ENCODE data around the gene AKAIN1. TPM values are rescaled to one million over a fixed set of nuclear protein-coding genes. Genes with fewer than 3 reads are reported as not detected.

Gene AKAIN1
- polyA plus RNA-seq, 1 donor from 2014 or later = not detected

DNA sequence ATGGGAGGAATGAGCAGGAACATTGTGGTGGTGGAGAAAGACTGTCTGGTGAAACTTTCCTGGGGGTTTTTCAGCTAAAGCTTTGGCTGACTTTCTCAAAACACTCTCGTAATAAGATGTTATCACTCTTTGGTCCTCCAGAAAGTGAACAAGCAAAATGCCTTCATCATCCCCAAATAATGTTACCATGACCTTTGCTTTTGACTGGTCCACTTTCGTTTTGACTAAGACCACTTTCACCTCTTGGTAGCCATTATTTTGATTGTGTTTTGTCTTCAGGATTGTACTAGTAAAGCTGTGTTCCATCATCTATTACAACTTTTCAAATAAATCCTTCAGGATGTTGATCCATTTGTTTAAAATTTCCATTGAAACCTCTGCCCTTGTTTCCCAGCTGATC lies 103.2 kb downstream of the AKAIN1 start:
- Histone ChIP-seq H3K9ac (ENCODE audit: low read length) (no peak overlapping the region), H3K27me3 (ENCODE audit: insufficient read depth, low read depth, low read length) (no peaks in the 10 kb centered on the region), H3K27ac (ENCODE audit: low read length) (no peak overlapping the region), H3F3A (ENCODE audit: insufficient read depth, low read length, poor library complexity, severe bottlenecking) (no peaks in the 10 kb centered on the region), H3K4me3 (ENCODE audit: low read length) (no peak overlapping the region), H3K79me2 (replicated peaks; ENCODE audit: insufficient read depth, low read length) (no peaks in the 10 kb centered on the region), H3K36me3 (ENCODE audit: insufficient read depth, low read length) (no peaks in the 10 kb centered on the region), H3K9me3 (ENCODE audit: low read length) (no peaks in the 10 kb centered on the region), H2AFZ (ENCODE audit: low read depth, low read length) (no peak overlapping the region), H4K20me1 (ENCODE audit: insufficient read depth) (no peaks in the 10 kb centered on the region), H3K4me2 (ENCODE audit: low read length) (no peak overlapping the region), H3K9me2 (ENCODE audit: insufficient read depth, low read length) (no peaks in the 10 kb centered on the region)
- no peak for TF ChIP-seq EZH2 (IDR thresholded peaks at IDR 0.05; ENCODE audit: borderline replicate concordance, insufficient read depth, low read length, poor library complexity, severe bottlenecking)
- no peak for TF ChIP-seq RAD21 (conservative IDR thresholded peaks at IDR 0.05)
- no peak for TF ChIP-seq POLR2AphosphoS5 (IDR thresholded peaks at IDR 0.05)
- no peak for TF ChIP-seq TAF1 (IDR thresholded peaks at IDR 0.05; ENCODE audit: low read depth)
- no peak for TF ChIP-seq EP300 (conservative IDR thresholded peaks at IDR 0.05; ENCODE audit: poor library complexity, severe bottlenecking)
- TF ChIP-seq, protein P1, sequence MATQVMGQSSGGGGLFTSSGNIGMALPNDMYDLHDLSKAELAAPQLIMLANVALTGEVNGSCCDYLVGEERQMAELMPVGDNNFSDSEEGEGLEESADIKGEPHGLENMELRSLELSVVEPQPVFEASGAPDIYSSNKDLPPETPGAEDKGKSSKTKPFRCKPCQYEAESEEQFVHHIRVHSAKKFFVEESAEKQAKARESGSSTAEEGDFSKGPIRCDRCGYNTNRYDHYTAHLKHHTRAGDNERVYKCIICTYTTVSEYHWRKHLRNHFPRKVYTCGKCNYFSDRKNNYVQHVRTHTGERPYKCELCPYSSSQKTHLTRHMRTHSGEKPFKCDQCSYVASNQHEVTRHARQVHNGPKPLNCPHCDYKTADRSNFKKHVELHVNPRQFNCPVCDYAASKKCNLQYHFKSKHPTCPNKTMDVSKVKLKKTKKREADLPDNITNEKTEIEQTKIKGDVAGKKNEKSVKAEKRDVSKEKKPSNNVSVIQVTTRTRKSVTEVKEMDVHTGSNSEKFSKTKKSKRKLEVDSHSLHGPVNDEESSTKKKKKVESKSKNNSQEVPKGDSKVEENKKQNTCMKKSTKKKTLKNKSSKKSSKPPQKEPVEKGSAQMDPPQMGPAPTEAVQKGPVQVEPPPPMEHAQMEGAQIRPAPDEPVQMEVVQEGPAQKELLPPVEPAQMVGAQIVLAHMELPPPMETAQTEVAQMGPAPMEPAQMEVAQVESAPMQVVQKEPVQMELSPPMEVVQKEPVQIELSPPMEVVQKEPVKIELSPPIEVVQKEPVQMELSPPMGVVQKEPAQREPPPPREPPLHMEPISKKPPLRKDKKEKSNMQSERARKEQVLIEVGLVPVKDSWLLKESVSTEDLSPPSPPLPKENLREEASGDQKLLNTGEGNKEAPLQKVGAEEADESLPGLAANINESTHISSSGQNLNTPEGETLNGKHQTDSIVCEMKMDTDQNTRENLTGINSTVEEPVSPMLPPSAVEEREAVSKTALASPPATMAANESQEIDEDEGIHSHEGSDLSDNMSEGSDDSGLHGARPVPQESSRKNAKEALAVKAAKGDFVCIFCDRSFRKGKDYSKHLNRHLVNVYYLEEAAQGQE (IDR thresholded peaks at IDR 0.05; ENCODE audit: borderline replicate concordance) = no peak
- TF ChIP-seq MXI1 (conservative IDR thresholded peaks at IDR 0.05; ENCODE audit: poor library complexity, severe bottlenecking) = no peak
- no peak for TF ChIP-seq SMC3 (conservative IDR thresholded peaks at IDR 0.05; ENCODE audit: poor library complexity)
- TF ChIP-seq, protein P2, sequence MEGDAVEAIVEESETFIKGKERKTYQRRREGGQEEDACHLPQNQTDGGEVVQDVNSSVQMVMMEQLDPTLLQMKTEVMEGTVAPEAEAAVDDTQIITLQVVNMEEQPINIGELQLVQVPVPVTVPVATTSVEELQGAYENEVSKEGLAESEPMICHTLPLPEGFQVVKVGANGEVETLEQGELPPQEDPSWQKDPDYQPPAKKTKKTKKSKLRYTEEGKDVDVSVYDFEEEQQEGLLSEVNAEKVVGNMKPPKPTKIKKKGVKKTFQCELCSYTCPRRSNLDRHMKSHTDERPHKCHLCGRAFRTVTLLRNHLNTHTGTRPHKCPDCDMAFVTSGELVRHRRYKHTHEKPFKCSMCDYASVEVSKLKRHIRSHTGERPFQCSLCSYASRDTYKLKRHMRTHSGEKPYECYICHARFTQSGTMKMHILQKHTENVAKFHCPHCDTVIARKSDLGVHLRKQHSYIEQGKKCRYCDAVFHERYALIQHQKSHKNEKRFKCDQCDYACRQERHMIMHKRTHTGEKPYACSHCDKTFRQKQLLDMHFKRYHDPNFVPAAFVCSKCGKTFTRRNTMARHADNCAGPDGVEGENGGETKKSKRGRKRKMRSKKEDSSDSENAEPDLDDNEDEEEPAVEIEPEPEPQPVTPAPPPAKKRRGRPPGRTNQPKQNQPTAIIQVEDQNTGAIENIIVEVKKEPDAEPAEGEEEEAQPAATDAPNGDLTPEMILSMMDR (IDR thresholded peaks at IDR 0.05; ENCODE audit: poor library complexity, severe bottlenecking) = no peak

Other genes with a start within 250 kb of the AKAIN1 start
- gene ZBTB14, start 98.5 kb upstream of the AKAIN1 start, polyA plus RNA-seq = 30.3 and 33.5 TPM in 2 replicates